Activated CD4-positive, alpha-beta T cell treated with anti-CD3 and anti-CD28 coated beads, Interleukin-2, Interleukin-4, amounts not matched to agents 100 ng/mL and 50 ng/mL, durations not matched to agents 16 hours and 8 hours (primary cell): ENCODE data around the gene STARD13.

ENCODE experiments used
- DNase-seq: peaks from one replicate; pipeline ENCODE4 v3.0.0-alpha.2; 2020; ENCODE audit warnings: low spot score

STARD13 gene

GRCh38 chr13:33307843-33308242 lies 22.3 kb upstream of the STARD13 start:
- no peak for DNase-seq

GRCh38 chr13:33303855-33304597 lies 18.5 kb upstream of the STARD13 start:
- no peak for DNase-seq

GRCh38 chr13:33299626-33300025 lies 14.1 kb upstream of the STARD13 start:
- DNase-seq: no peak

GRCh38 chr13:33296793-33297425 lies 11.4 kb upstream of the STARD13 start:
- DNase-seq: no peak

GRCh38 chr13:33292712-33293111 lies 7.2 kb upstream of the STARD13 start:
- DNase-seq: no peak

GRCh38 chr13:33290421-33290965 lies 4.9 kb upstream of the STARD13 start:
- DNase-seq: no peak

GRCh38 chr13:33289966-33290365 lies 4.4 kb upstream of the STARD13 start:
- no peak for DNase-seq

GRCh38 chr13:33287142-33287882 lies 1.8 kb upstream of the STARD13 start:
- DNase-seq: no peak

GRCh38 chr13:33286128-33286527 lies 573 bp upstream of the STARD13 start:
- DNase-seq: no peak

- no peak for DNase-seq
These were observed 639 bp downstream of the STARD13 start for GRCh38 chr13:33284916-33285315.

- no peak for DNase-seq
These were observed 1.5 kb downstream of the STARD13 start for GRCh38 chr13:33284031-33284430.

GRCh38 chr13:33283195-33283911 lies 2.2 kb downstream of the STARD13 start:
- DNase-seq: no peak

- DNase-seq: no peak
These were observed 3.5 kb downstream of the STARD13 start for GRCh38 chr13:33281951-33282595.

- no peak for DNase-seq
These were observed 4.6 kb downstream of the STARD13 start for GRCh38 chr13:33280923-33281322.

GRCh38 chr13:33280279-33280905 lies 5.2 kb downstream of the STARD13 start:
- DNase-seq: no peak

GRCh38 chr13:33279414-33280278 lies 5.9 kb downstream of the STARD13 start:
- no peak for DNase-seq

GRCh38 chr13:33278913-33279312 lies 6.6 kb downstream of the STARD13 start:
- DNase-seq: no peak

- no peak for DNase-seq
These were observed 7.6 kb downstream of the STARD13 start for GRCh38 chr13:33277946-33278345.

GRCh38 chr13:33277037-33277740 lies 8.4 kb downstream of the STARD13 start:
- no peak for DNase-seq

- DNase-seq: no peak
These were observed 9.0 kb downstream of the STARD13 start for GRCh38 chr13:33276570-33276969.
